Activated gamma-delta T cell (primary cell): ENCODE results near the gene TBC1D24.
A peak's percentile ranks its signal among the peaks of the same experiment; 100 is the strongest.
"Not testable (repeated sequence)": the region's sequence is repeated elsewhere in the genome, so short reads cannot be mapped to it uniquely, and the experiment has no call there.

ENCODE experiments used
- DNase-seq: peaks from one replicate; lab custom pipeline; 2025; lab: John Stamatoyannopoulos, UW

Gene TBC1D24

GRCh38 chr16:2468725-2469398 lies 6.1 kb upstream of the TBC1D24 start:
- DNase-seq: no peak

- no peak for DNase-seq
These were observed 5.3 kb upstream of the TBC1D24 start for GRCh38 chr16:2469399-2470233.

DNA sequence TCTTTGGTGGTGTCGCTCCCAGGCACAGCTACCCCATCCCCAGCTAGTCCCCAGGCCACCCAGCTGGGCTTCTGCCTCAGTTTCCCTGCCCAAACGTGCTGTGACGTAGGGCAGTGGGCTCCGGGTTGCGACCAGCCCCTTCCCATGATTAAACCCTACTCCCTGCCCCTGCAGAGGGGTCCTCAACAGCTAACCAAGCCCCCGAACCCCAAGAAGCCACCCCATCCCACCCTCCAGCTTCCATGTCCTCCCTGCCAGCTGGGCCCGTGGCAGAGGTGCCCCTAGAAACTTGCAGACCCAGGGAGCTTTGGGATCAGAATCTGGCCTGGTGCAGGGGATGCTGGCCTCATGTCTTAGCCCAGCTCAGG lies 4.7 kb upstream of the TBC1D24 start:
- no peak for DNase-seq

- DNase-seq: no peak
These were observed 4.3 kb upstream of the TBC1D24 start for GRCh38 chr16:2470603-2471015.

DNA sequence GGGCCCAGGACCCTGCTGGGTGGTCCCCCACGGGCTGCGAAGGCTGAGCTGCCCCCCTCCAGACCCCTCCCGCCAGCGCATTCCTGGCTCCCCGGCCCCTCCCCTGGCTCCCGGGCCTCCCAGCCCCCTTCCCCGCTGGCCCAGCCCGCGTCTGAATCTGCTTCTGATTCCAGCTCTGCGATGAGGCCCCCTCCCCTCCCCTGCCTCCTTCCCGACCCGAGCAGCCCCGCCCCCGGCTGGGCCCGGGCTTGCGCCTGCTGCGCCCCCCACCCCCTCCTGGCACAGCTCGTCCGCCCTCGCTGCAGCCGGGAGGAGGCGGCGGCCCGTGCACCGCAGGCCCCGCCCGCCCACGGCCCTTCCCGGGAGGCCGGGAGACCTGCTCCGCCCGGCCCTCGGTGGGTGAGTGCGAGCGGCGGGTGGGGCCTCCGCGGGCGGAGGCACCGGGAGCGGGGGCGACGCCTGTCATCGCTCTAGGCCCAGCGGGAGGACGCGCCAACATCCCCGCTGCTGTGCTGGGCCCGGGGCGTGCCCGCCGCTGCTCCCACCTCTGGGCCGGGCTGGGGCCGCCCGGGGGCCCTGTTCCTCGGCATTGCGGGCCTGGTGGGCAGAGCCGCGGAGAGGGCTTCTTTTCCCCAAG lies 3.8 kb upstream of the TBC1D24 start, which contains the start of gene NTN3:
Gene NTN3 (plus strand): TSS at position 282 of the 637 bp plus-strand sequence. CDS start 405 bp downstream, outside the sequence.
- DNase-seq: no peak

DNA sequence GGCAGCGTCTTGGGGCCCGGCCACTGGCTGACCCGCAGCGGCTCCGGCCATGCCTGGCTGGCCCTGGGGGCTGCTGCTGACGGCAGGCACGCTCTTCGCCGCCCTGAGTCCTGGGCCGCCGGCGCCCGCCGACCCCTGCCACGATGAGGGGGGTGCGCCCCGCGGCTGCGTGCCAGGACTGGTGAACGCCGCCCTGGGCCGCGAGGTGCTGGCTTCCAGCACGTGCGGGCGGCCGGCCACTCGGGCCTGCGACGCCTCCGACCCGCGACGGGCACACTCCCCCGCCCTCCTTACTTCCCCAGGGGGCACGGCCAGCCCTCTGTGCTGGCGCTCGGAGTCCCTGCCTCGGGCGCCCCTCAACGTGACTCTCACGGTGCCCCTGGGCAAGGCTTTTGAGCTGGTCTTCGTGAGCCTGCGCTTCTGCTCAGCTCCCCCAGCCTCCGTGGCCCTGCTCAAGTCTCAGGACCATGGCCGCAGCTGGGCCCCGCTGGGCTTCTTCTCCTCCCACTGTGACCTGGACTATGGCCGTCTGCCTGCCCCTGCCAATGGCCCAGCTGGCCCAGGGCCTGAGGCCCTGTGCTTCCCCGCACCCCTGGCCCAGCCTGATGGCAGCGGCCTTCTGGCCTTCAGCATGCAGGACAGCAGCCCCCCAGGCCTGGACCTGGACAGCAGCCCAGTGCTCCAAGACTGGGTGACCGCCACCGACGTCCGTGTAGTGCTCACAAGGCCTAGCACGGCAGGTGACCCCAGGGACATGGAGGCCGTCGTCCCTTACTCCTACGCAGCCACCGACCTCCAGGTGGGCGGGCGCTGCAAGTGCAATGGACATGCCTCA lies 3.1 kb upstream of the TBC1D24 start:
- DNase-seq: no peak

DNA sequence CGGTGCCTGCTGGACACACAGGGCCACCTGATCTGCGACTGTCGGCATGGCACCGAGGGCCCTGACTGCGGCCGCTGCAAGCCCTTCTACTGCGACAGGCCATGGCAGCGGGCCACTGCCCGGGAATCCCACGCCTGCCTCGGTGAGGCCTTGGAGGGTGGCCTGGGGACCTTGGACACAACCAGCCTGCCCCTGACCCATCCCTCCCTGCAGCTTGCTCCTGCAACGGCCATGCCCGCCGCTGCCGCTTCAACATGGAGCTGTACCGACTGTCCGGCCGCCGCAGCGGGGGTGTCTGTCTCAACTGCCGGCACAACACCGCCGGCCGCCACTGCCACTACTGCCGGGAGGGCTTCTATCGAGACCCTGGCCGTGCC lies 2.5 kb upstream of the TBC1D24 start:
- DNase-seq: no peak

DNA sequence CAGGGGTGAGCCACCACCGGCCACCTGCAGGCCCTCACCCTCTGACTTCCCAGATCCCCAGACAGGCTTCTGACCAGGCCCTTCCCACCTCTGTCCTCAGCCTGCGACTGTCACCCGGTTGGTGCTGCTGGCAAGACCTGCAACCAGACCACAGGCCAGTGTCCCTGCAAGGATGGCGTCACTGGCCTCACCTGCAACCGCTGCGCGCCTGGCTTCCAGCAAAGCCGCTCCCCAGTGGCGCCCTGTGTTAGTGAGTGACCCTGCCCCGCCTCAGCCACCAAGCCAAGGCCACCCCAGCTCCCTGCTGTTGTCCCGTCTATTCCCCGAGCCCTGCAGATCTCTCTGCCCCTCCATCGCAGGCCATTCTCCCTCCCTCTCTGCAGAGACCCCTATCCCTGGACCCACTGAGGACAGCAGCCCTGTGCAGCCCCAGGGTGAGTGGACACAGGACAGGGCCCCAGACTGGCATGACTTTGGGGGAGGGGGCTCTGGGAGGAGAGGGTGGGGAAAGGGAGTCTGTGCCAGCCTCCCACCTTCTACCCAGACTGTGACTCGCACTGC lies 2.0 kb upstream of the TBC1D24 start:
- no peak for DNase-seq

DNA sequence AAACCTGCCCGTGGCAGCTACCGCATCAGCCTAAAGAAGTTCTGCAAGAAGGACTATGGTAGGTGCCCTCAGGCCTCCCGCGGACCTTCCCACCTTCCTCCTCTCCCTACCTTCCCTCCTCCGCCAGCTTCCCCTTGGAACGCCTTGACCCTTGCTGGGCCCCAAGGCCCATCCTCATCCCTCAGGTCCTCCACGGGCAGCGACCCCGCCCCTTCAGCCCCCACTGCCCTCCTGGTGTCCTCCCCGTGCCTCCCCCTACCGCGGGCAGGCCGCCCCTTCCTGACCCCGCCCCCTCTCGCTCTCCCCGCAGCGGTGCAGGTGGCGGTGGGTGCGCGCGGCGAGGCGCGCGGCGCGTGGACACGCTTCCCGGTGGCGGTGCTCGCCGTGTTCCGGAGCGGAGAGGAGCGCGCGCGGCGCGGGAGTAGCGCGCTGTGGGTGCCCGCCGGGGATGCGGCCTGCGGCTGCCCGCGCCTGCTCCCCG lies 1.4 kb upstream of the TBC1D24 start:
- no peak for DNase-seq

DNA sequence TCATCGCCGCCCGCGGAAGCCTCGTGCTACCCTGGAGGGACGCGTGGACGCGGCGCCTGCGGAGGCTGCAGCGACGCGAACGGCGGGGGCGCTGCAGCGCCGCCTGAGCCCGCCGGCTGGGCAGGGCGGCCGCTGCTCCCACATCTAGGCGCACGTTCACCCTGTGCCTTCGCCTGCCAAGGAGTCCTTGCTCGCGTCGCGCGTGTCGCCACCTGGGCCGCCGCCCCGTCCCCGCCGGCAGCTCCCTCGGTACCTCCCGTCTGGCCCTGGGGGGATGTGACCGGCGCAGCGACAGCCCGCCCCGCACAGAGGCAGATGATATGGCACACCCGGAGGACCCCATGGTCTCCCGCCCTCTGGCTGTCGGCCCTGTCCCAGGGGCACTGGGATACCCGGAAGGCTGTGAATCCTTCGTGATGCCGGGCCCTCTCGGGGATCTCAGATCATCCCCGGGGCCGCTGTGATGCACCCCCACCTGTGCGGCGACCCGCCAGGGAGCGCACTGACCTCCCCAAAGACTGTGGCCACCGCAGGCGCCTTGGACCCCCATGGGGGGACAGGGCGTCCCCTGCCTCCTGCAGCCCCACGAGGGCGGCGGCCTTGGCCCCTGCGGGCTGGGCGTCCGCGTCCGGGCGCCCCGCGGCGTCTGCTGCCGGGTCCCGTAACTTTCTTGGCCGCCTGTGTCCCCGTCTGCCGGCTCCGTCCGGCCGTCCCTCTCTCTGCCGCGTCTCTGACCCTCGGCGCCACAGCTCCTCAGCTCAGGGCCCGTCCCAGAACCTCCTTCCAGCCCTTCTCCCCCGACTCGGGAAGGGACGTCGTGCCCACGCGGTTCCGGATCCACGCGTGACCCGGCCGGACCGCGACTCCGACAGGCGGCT lies 689 bp upstream of the TBC1D24 start:
- peak; percentile 36 for DNase-seq

DNA sequence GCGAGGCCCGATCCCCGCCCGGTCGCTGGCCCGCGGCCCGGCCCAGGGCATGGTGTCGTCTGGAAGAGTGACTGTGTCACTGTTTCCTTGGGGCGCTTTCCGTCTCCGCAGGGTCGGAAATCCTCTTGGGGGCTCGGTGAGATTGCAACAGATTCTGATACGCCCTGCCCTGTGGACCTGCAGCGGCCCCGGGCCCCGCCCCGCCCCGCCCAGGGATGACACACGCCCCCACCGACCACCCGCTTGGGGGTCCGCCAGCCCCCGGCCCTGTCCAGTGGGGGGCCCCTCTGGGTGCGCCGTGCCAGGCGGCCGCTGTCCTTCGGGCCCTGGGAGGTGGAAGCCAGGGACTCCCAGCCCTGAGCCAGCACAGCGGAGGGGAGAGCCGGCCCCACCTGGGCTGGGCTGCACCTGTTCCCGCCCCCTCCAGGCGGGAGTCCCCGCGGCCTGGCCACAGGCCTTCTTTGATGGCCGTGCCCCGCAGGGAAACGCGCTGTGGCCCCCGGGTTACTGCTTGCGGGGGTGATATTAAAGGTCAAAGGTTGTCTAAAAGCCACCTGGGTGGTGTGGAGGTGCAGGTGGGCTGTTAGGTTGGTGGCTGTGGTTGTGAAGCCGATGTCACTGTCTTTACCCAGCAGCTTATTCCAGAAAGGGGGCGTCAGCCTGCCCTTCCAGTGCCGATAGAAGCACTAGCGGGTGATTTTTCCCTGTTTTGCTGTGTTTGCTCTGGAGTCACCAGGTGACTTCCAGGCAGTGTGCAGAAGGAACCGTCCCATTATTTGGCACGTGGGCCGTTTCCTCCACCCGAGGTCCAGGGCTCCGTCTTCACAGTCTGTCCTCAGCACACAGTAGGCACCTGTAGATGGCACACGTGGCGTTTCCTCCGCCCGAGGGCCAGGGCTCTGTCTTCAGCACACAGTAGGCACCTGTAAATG lies 752 bp downstream of the TBC1D24 start:
- DNase-seq: no peak

DNA sequence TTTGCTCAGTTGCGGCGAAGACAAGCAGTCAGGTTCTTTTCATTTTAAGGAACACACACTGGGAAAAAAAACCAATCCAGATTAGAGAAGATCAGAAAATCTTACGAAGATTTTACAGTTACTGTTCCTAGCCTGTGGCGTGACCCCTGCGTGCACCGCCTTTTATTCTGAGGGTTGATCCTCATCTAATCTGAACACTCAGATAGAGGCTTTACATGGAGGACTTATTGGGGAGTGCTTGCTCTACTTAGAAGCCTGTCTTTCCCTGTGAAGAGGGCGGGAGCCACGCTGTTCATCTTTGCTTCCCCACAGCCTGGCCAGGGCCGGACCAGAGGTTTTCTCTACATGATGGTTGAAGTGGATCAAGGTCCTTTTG lies 1.4 kb downstream of the TBC1D24 start:
- DNase-seq: no peak

DNA sequence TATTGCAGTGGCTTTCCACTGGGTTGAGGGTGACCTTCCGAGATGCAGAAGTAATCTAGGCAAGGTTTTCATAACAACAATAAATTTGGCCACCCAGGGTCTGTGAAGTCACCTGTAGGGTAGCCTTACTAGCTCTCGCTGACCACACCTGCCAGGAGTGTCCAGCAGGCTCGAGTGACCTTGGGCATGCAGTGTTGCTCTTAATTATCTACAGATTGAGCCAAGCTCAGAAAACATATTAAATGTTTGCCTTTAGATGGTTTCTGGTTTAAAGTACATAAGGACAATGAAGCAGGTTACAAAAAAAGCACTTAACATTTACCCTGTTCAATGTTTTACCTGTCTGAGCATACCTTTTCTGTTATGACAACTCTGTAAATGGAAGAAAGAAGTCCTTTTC lies 1.8 kb downstream of the TBC1D24 start:
- no peak for DNase-seq

DNA sequence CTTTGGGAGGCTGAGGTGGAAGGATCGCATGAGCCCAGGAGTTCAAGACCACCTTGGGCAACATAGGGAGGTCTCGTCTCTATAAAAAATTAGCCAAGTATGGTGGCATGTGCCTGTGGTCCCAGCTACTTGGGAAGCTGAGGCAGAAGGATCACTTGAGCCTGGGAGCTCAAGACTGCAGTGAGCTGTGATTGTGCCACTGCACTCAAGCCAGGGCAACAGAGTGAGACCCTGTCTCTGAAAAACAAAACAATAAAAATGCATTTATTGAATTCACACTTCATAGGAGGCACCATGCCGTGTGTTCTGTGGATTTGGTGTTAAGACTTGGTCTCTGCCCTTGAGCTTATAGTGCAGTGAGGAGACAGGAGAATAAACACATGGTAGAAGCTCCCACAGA lies 2.4 kb downstream of the TBC1D24 start:
- DNase-seq: no peak

GRCh38 chr16:2478279-2478678 lies 3.4 kb downstream of the TBC1D24 start:
- DNase-seq: no peak

DNA sequence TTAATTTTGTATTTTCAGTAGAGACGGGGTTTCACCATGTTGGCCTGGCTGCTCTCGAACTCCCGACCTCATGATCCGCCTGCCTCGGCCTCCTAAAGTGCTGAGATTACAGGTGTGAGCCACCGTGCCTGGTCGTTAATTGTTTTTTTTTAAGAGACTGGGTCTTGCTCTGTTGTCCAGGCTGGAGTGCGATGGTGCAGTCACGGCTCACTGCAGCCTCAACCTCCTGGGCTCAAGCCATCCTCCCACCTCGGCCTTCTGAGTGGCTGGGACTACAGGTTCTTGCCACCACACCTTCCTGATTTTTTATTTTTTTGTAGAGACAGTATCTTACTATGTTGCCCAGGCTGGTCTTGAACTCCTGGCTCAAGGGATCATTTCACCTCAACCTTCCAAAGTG lies 5.1 kb downstream of the TBC1D24 start:
- not testable (repeated sequence) for DNase-seq

- no peak for DNase-seq
These were observed 6.0 kb downstream of the TBC1D24 start for GRCh38 chr16:2480948-2481347.

DNA sequence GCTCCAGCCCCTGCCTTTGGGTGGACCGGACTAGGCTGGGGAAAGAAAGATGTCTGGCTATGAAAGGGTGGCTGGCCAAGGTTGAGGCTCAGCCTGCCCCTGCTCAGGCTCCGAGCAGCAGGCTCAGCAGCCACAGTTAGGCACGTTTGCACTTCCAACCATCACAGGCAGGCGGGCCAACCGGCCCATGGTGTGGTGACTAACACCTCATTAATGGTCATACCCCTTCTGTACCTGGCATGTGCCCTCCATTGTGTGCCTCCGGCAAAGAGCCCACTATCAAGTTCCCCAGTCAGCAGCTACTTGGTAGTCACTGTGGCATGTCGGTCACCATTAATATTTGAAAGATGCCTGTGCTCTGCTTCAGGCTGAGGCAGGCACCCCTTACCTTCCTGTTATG lies 6.7 kb downstream of the TBC1D24 start:
- no peak for DNase-seq

DNA sequence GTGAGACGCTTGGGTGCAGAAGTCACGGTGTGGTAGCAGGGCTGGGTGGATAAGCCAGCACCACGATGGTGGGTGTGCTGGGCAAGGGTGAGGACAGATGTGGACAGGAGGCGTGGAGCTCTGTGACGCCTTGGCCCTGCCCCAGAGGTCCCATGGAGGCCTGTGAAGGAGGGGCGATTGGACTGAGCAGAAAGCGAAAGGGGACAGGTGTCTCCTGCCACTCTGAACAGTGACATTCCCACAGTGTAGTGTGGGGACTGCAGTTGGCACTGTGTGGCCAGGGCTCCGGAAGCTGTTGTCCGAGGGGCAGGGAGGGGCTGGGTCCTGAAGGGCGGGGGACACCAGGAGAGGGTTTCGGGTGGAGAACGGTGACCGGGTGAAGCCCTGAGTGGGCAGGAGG lies 7.3 kb downstream of the TBC1D24 start:
- no peak for DNase-seq
